NCI-H748 (cell line): ENCODE results near the gene WWOX.
A peak's percentile ranks its signal among the peaks of the same experiment; 100 is the strongest.

Experiments used
- DNase-seq: peaks from one replicate; lab custom pipeline; 2025; ENCODE audit not compliant: unreplicated experiment; lab: John Stamatoyannopoulos, UW

WWOX gene

DNA sequence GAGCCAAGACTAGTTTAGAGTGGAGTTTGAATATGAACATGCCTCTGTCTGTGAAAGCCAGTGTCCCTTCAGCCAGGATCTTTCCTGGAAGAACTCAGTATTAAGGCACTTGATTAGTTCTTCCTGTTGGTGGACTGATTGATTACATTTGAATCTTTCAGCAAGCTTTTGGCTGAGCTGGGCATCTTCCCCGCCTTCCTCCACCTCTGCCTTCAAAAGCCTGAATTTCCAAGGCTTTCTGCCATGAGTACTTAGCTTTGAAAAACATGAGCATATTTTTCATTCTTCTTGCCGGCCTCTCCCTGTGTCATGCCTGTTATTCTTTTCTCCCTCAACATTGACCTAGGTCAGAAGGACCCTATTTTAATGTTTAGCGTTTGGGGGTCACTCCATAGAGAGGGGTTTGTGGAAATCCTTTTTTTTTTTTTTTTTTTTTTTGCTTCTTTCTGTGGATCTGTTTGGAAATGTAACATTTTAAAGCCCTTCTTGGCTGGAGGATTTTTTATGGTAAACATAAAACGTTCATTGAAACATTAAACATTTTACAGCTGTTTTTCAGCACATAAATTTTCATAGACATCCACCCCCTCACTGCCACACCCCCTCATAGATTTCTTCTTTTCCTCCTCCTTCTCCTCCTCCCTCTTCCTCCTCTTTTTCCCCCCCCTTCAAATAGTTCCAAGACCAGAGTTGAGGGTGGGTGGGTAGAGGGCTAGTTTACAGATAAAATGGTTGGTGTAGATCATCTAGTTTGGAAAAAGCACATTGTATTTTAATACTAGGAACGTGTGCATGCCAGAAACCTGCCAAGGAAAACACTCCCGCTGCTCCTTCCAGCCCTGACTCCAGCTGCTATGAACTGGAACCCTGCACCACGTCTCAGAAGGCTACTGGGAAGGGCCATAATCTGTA lies 645.9 kb downstream of the WWOX start:
- DNase-seq = no peak

- no peak for DNase-seq
These were observed 647.3 kb downstream of the WWOX start for GRCh38 chr16:78746718-78747117.

DNA sequence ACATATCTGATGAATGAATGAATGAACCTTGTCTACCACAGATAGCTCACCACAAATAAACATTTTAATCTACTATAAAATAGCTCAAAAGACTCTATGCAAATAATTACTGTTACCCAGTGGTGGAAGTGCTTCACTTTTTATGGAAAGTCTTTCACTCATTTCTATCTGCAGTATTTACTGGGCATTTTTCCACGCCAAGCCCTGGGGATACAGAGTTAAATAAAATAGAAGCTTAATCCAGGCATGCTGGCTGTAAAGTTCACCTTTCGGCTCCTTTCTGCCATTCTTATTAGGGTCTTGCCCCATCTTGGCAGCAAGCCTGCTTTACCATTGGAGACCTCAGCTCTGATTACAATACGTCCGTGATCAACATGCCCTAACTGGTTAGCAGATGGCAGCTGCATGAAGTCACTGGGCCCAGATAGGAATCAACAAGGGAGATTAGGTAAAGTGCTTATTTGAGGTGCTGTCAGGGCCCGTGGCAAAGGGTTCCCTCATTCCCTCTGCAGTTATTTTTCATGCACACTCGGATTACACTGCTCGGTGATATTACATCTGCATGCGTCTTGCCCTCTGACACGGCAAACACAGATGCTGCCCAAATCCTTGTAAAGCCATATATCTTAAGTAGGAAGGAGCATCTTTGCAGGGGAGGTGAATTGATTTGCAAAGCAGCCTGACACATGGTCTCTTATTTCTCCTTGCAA lies 648.9 kb downstream of the WWOX start:
- peak; percentile 20 for DNase-seq

GRCh38 chr16:78749745-78750268 lies 650.4 kb downstream of the WWOX start:
- no peak for DNase-seq

- DNase-seq = no peak
These were observed 651.2 kb downstream of the WWOX start for GRCh38 chr16:78750611-78751010.

DNA sequence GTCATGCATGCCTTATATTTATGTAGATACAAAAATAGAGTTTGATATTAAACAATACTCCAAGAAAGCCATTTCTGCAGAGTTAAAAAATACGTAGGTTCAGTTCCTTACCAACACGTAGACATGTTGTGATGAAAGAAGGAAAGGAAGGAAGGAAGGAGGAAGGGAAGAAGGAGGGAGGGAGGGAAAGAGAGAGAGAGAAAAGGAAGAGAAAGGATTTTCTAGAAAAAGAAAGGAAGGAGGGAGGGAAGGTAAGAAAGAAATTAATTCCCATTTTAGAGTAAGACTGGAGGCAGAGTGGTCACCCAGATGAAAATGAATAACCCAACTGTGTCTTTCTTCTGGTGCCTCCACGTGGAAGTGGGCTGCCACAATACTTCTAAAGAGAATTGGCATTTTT lies 652.1 kb downstream of the WWOX start:
- no peak for DNase-seq

DNA sequence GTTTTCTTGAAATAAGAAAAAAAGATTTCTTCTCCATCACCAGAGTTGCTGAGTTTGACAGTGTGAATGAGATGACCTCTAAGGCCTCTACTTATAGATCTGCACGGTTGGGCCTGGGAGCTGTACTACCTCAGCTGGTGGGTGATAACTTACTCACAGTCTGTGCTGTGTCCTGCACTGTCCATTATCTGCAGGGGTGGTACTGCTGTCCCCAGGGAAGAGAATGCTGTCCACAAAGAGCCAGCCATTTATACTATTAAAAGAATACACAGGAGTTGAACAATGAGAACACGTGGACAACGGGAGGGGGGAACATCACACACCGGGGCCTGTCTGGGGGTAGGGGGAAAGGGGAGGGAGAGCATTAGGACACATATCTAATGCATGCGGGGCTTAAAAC lies 655.3 kb downstream of the WWOX start:
- DNase-seq = peak; percentile 3

- no peak for DNase-seq
These were observed 656.6 kb downstream of the WWOX start for GRCh38 chr16:78755751-78756661.

- DNase-seq = no peak
These were observed 660.1 kb downstream of the WWOX start for GRCh38 chr16:78759596-78759995.

DNA sequence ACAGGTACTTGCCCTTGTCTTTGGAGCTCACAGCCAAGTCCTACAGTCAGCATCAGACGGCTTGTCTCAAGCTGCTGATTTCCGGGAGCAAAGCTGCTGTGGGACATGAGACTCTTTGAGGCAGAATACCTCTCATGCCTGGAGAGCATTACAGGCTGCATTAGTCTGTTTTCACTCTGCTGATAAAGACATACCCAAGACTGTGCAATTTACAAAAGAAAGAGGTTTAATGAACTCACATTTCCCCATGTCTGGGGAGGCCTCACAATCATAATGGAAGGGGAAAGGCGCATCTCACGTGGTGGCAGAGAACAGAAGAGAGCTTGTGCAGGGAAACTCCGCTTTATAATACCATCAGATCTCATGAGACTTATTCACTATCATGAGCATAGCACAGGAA lies 661.2 kb downstream of the WWOX start:
- DNase-seq = no peak

DNA sequence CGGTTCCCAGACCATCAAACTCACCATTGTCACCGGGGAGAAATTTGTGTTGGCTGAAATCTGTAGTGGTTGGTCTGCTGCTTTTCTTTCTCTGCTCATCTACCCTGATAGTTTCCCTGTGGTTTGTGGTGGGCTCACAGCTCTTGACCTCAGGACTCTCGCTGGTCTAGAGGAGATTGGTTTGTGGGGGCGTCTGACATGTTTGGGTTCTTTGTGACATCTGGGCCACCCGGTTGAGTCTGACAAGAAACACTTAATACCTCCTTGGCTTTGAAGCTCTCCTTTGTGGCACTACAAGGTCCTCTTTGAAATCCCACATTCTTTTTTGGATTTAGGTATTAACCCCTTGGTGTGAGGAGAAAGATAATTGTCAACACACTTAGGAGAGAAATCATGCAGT lies 662.0 kb downstream of the WWOX start:
- DNase-seq = no peak

DNA sequence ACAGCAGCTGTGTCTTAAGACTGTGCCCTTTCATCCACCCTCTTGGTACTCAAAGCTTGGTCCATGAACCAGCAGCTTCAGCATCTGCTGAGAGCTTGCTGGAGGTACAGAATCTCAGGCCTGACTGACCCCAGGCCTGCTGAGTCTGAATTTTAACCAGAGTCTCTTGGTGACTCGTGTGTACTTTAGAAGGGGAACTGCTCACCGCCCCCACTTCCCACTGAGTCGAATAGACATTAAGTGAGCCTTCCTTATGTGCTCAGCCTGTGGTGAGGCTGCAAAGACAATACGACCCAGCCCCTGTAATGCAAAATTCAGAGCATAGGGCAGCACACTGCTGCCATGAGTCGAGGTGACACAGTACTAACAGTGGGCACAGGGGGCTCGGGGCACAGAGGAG lies 662.8 kb downstream of the WWOX start:
- DNase-seq = no peak

DNA sequence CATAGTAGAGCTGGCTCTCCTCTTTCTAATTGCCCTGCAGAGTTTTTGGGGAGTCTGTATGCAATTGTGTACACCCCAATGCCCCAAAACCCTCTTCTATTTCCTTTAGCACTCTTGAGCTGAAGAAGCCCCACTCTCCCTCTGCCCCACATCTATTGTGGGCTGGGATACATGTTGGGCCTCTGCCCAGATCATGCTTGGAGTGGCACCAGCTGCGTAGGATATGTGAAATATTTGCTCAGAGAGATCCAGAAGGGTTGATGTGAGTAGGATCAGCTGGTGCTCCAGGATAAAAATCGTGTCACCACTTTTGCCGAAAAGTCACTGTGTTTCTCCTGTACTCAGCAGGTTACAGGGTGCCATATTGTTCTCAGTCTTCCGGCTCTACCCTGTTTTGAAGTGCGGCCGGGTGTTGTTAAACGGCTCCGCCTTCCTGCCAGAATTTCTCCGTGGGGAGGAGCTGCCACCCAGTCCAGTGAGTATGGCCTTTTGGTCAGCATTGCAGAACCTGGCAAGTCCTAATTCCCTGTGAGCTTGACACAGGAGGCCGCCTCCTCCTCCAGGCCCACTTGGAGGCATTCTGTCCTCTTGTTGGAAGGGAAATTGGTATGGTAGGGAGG lies 664.5 kb downstream of the WWOX start:
- DNase-seq = no peak

- DNase-seq = no peak
These were observed 665.0 kb downstream of the WWOX start for GRCh38 chr16:78764478-78764877.

GRCh38 chr16:78768226-78768625 lies 668.8 kb downstream of the WWOX start:
- peak; percentile 53 for DNase-seq

DNA sequence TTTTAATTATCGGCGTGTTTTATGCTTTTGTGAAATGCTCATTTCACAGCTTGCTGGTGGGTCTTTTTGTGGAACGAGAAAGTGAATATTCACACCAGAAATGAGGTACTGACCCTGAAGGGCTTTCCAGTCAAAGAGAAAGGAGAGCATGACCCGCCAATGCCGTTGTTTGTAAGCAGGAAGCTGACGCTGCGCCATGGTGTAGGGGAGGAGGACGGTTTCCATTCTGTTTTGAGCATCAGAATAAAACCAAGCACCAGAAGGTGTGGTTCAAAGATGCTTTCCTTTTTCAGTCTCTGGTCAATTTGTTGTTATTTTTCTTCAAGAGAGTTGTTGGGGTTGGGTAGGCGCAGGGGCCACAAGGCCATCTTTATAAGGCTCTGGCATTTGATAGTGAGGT lies 669.3 kb downstream of the WWOX start:
- no peak for DNase-seq

- DNase-seq = peak; percentile 78
These were observed 671.1 kb downstream of the WWOX start for GRCh38 chr16:78770353-78771091.

DNA sequence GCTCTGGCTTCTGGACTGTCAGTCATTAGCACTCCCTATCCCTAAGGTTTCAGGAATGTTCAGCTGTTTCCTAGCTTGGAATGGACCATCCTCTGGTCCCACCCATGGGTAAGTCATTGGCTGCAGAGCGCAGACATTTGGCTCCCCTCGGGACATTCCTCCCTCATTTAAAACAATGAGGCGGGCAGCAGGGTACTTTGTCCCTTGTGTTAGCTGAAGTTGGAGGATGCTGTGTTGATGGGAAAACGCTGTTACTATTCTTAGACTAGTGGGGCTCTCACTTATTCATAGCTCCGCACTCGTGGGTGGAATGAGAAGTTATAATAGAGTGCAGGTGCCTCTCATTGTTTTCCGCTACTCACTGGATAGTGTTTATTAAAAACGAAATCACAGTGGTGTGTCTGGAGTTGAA lies 673.8 kb downstream of the WWOX start:
- DNase-seq = no peak

DNA sequence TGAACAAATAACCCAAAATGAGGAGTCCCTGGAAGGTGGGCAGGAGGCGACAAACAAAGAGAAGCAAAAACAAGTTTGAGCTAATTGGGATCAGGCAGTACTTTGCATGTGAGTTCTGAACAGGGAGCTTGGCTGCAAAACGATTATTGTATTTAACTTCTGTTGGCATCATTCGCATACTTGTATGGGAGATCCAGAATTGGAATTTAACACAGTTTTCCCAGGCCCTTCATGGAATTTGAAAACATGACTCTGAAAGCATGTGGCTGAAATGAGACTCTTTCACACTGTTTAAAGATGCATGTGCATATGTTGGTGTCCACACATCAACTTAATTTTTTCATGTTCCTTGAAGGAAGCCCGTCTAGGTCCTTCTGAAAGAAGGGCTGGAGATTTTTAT lies 674.3 kb downstream of the WWOX start:
- no peak for DNase-seq

DNA sequence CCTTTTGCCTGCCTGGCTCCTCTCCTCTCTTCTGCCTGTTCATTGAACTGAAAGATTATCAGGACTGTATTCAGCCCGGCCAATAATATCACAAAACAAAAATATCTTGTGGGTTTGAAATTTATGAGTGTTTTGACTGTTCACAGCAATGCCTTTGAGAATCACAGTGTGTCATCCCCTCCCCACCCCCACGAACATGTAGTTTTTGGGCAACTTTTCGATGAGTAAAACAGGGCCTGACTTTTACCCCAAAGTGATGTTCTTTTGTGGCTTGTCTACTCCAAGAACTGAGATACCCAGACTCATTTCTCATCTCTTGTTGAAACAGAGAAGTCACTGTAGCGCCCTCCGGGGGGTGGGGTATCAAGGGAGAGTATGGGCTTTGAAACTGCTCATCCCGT lies 675.7 kb downstream of the WWOX start:
- no peak for DNase-seq
